CD4-positive, alpha-beta T cell treated with Interleukin-1 beta for 1 hour (primary cell): ENCODE measurements around the gene KNOP1.
"Not testable (repeated sequence)": the region's sequence is repeated elsewhere in the genome, so short reads cannot be mapped to it uniquely, and the experiment has no call there.

Experiments
- DNase-seq, 2 donors: peaks; one replicate each; pipeline ENCODE4 v3.0.0-alpha.2; 2020 to 2022

Gene KNOP1

DNA sequence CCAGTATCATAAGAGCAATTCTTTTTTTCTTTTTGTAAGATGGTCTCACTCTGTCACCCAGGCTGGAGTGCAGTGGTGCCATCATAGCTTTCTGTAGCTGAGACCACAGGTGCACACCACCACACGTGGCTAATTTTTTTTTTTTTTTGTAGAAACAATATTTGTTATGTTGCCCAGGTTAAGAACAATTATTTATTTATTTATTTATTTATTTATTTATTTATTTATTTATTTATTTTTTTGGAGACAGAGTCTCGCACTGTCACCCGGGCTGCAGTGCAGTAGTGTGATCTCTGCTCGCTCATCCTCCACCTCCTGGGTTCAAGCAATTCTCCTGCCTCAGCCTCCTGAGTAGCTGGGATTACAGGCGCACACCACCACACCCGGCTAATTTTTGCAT lies 38.7 kb downstream of the KNOP1 start:
- DNase-seq = not testable (repeated sequence)

DNA sequence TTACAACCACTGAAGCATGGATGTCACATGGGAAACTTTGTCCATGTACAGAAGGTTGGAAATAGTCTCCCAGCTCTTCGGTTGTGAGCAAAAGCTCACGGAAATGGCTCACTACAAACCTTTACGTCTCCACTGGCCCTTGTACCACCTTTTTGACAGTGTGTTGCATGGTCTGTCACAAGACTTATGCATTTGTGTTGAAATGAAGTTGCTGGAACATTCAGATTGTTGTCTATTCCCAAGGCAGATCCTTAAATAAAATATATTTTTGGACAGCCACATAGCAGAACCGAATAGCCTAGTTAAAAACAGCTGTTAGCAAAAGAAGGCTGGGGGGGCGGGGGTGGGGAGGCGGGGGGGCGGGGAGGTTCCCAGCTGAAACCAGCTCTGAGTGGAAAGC lies 39.2 kb downstream of the KNOP1 start:
- DNase-seq = no peak

DNA sequence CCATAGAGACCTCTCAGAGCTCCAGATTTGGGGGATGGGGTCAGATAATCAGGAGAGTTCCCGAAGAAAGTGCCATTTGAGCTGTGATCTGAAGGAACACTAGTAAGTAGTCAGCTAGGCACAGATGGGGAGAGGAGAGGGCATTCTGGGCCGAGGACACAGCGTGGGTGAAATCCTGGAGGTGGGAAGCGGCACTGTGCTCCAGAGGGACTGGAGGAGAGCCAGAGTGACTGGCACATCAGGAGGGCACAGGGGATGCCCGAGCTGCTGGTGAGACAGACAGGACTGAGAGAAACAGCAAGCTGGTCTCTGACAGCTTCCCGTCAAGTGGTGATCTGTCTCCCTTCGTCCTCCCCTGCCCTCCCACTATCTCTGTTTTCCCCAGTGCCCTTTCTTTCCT lies 40.6 kb downstream of the KNOP1 start:
- DNase-seq = no peak

DNA sequence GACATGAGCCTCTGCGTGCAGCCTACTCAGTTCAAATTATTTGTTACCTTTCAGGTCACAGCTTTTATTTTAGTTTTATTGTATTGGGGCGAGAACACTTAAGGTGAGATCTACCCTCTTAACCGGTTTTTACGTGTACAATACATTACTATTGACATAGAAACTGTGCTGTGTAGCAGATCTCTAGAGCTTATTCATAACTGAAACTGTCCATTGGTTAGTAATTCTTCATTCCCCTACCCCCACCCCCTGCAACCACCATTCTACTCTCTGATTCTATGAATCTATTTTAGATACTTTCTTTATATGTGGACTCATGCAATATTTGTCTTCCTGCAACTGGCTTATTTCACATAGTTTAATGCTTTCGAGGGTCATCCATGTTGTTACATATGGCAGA lies 43.5 kb downstream of the KNOP1 start:
- DNase-seq = no peak

DNA sequence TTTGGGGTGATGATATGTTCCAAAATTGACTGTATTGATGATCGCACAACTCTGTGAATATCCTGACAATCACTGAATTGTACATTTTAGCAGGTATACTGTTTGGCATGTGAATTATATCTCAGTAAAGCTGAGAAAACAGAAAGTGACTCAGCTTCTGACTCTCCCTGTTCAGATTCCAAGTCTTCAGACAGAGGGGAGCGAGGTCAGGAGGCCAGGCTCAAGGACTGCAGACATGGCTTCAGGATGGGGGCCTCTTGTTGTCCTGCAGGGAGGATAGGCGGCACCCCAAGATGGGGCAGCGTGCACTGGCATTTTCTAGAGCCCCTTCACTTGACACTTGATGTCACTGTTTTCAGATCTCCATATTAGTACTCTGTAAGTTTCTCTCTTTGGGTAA lies 45.6 kb downstream of the KNOP1 start:
- no peak for DNase-seq

DNA sequence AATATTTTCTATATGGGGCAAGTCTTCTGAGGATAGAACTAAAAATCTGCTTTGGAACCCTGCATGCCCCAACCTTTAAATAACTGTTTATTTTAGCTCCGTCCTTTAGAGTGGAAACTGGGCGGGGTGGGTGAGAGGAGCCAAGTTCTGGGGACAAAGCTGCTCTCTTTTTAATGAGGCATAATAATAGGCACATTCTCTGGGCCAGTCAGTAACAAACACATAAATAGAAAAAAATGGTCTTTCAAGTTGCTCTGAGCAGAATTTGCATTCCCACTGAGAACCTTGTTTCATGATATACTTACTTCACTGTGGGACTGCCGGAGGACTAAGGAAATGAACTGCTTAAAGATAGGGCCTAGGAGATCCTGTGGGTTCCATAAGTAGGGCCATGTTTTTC lies 51.5 kb downstream of the KNOP1 start:
- no peak for DNase-seq

DNA sequence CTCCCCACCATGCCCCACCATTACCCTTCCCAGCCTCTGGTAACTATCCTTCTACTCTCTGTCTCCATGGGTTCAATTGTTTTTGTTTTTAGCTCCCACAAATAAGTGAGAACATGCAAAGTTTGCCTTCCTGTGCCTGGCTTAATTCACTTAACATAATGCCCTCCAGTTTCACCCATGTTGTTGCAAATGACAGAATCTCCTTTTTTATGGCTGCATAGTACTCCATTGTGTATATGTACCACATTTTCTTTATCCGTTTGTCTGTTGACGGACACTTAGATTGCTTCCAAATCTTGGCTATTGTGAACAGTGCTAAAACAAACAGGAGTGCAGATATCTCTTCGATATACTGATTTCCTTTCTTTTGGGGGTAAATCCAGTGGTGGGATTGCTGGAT lies 52.7 kb downstream of the KNOP1 start:
- DNase-seq = not testable (repeated sequence)

DNA sequence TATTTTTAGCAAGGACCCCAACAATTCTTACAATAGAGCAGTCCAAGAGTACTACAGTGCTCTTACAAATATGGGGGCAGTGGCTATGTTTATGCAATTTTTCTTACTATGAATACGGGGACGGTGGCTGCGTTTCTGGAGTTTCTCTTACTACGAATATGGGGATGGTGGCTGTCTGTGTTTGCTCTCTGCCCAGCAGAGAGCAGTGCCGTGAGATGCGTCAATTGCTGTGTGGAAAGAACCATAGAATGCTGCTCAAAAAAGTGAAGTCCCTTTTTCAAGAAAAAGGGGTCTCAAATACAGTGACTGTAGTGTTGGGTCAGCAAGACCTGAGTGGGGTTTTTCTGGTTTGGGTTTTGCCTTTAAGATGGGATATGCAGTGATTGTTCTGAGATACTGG lies 53.9 kb downstream of the KNOP1 start:
- no peak for DNase-seq

DNA sequence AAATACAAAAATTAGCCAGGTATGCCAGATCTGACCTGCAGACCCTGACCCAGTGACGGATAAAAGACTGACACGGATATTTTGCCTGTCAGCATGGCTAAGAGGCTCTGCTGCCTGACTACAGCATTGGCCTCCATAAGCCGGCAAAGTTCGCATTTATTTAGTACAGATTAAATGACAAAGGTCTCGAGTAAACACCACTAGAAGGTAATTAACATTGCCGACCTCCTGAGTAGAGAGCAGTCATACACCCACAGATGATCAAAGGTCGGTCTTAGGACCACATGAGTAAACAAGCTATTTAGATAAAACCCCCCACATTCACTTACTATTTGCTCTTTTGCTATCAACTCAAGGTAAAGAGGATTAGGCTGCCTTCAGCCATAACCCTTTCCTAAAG lies 55.7 kb downstream of the KNOP1 start:
- no peak for DNase-seq

DNA sequence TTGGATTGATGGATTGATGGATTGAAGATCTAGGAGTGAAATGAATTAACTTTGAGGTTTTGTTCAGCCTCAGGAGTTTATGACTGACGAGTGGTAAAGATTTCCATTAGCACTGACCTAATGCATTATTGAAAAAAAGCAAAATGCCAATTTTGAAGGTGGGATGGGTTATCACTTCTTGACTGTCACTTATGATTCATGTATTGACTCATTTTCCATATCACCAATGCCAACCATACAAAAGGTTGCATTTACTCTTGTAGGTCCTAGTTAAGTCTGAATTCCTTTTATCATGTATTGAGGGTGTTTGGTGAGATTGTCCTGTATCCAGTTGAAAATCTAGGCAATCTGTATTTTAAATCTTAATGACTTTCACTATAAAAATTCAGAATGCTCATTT lies 57.6 kb downstream of the KNOP1 start:
- DNase-seq = no peak

DNA sequence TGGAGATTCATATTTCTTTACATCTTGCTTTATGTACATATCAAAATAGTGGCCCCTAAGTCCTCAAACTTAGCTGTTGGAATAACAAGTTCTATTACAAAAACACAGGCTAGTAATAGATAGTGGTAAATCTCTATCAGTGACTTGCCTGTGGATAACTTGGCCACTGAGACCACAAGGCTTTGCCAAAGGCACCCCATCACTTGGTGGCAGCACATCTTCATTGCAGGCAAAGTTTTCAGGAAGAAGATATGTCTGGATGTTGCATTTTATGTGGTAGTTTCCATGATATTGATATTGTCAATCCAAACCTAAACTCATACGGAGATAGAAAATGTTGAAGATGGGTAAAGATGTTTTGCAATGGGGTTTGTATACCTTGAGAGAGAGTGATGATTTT lies 58.5 kb downstream of the KNOP1 start:
- no peak for DNase-seq

DNA sequence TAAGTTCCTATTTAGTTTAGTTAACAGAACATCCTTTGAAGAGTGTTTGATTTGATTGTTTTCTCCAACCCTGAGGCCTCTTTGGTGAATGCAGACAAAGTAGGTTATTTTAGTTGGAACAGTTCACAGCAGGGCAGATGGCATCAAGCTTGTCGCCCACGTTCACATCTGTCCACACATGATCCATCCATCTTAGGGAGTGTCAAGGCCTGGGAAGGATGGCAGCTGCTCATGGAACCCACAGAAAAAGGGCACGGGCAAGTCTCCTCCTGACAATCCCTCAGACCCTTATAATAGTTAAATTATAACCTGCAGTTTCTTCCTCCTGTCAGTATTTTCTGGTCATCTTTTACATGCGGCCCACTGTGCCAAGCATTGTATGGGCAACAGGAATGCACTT lies 60.2 kb downstream of the KNOP1 start:
- no peak for DNase-seq

DNA sequence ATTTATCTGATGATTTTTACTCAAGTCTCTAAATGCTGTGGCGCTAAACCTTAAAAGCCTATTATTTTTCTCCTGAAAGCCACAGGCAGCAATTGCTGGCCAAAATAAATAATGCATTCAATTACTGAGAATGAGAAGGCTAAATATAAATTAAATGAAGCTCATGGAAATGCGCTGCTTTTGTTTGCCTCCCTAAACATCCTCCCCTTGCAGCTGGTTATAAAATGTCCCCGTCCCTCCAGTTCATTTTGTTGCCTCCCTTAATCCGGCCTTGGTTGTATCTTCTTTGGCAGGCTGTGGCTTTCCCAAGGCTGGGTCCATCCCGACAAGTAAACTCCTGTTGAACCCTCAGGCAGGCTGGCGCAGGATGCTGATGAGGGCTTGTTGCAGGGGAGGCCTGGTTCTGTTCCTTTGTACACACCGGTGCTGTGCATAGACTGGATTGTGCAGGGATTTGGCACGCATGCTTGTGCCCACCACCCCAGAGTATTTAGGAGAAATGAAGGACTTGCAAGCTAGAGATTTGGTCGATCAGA lies 62.7 kb downstream of the KNOP1 start:
- DNase-seq = no peak

DNA sequence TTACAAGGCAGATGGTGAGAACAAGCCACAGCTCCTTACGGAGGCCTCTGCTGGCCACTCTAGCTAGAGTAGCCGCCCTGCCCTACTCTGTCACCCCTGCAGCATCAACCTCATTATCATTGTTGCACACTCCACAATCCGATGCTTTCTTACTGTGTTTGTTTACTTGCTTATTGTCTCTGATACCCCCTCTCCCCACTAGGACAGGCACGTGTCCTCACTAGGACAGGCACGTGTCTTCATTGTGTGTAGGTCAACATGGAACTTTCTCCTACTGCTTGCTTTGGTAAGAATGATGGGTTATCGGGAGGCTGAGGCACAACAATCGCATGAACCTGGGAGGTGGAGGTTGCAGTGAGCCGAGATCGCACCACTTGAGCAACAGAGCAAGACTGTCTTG lies 63.9 kb downstream of the KNOP1 start:
- no peak for DNase-seq
